ENCODE measurements around the gene CACNA1D.
"Not testable (repeated sequence)": the region's sequence is repeated elsewhere in the genome, so short reads cannot be mapped to it uniquely, and the experiment has no call there.

The CACNA1D gene

GRCh38 chr3:53530205-53530604, 35.8 kb downstream of the CACNA1D start:
- DNase-seq: no peak

- DNase-seq: no peak
Measured at GRCh38 chr3:53531749-53532148, 37.3 kb downstream of the CACNA1D start.

- DNase-seq: no peak
Measured at GRCh38 chr3:53533472-53533871, 39.1 kb downstream of the CACNA1D start.

GRCh38 chr3:53534216-53534615, 39.8 kb downstream of the CACNA1D start:
- no peak for DNase-seq

GRCh38 chr3:53534676-53535400, 40.4 kb downstream of the CACNA1D start:
- DNase-seq: no peak

- DNase-seq: no peak
Measured at GRCh38 chr3:53536282-53536681, 41.9 kb downstream of the CACNA1D start.

- DNase-seq: no peak
Measured at GRCh38 chr3:53544357-53544756, 49.9 kb downstream of the CACNA1D start.

- no peak for DNase-seq
Measured at GRCh38 chr3:53545310-53545995, 51.0 kb downstream of the CACNA1D start.

- DNase-seq: no peak
Measured at GRCh38 chr3:53545996-53546359, 51.6 kb downstream of the CACNA1D start.

- DNase-seq: no peak
Measured at GRCh38 chr3:53547327-53547726, 52.9 kb downstream of the CACNA1D start.

GRCh38 chr3:53550005-53550620, 55.7 kb downstream of the CACNA1D start:
- no peak for DNase-seq

- DNase-seq: no peak
Measured at GRCh38 chr3:53551324-53551723, 56.9 kb downstream of the CACNA1D start.

- DNase-seq: no peak
Measured at GRCh38 chr3:53552730-53553129, 58.3 kb downstream of the CACNA1D start.

- no peak for DNase-seq
Measured at GRCh38 chr3:53553200-53553599, 58.8 kb downstream of the CACNA1D start.

- DNase-seq: no peak
Measured at GRCh38 chr3:53554559-53555067, 60.2 kb downstream of the CACNA1D start.

- DNase-seq: no peak
Measured at GRCh38 chr3:53555068-53555588, 60.7 kb downstream of the CACNA1D start.

- DNase-seq: no peak
Measured at GRCh38 chr3:53566461-53567145, 72.2 kb downstream of the CACNA1D start.

- no peak for DNase-seq
Measured at GRCh38 chr3:53570081-53570480, 75.7 kb downstream of the CACNA1D start.

GRCh38 chr3:53570709-53571108, 76.3 kb downstream of the CACNA1D start:
- DNase-seq: no peak

GRCh38 chr3:53571264-53571663, 76.9 kb downstream of the CACNA1D start:
- no peak for DNase-seq

- DNase-seq: not testable (repeated sequence)
Measured at GRCh38 chr3:53572184-53572583, 77.8 kb downstream of the CACNA1D start.

GRCh38 chr3:53577506-53577905, 83.1 kb downstream of the CACNA1D start:
- DNase-seq: no peak

- no peak for DNase-seq
Measured at GRCh38 chr3:53579636-53580035, 85.2 kb downstream of the CACNA1D start.
